NCI-H1092 (cell line): Measurements from ENCODE around the gene MTHFD1L.
"Not testable (repeated sequence)": the region's sequence is repeated elsewhere in the genome, so short reads cannot be mapped to it uniquely, and the experiment has no call there.

Experiments used
- DNase-seq: peaks from one replicate; lab custom pipeline; 2025; lab: John Stamatoyannopoulos, UW

MTHFD1L gene

DNA sequence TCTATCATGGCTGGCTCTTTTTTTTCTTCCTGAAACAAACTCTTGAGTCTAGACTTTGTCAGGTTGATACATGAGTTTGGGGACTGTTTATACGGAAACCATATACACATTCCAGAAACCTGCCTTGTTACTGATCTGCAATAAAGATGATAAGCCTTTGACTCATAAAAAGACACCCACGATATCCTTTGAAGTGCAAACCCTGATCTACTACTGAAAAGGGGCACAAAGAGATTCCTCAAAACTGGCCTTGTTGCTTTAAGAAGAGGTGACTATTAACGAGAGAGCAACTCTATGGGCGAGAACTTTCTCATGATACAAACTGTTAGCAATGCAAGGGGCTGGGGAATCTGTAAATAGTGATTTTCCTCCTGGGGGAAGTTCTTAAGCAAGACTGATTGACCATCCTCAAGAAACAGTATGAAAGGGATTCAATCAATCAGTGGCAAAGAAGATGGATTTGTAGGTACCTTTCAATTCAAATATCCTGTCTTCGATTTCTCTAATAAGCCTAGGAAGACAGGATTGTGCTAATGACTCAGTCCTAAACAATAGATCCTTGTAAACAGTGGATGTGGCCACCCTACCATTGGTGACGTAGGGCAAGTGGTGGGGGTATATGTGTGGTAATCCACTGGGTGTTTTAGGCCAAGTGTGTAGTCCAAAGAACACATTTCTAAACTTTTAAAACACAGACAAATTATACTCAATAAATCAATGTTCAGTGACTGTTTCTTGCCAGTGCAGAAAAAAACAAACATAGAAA, 260.3 kb downstream of the MTHFD1L start:
- DNase-seq = not testable (repeated sequence)

DNA sequence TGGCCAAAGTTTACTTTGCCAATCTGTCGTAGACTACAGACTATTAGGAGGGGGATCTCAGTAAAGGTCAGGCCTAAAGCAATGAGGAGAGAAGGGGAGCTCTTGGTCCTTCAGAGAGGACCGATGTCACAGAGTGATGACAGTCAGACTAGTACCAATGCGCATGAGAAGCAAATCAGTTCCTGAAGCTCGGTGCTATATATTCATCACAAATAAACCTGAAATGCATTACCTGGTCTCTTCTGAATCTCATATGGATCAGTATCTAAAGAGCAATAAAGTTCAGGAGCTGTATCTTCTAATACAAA, 260.9 kb downstream of the MTHFD1L start:
- not testable (repeated sequence) for DNase-seq

DNA sequence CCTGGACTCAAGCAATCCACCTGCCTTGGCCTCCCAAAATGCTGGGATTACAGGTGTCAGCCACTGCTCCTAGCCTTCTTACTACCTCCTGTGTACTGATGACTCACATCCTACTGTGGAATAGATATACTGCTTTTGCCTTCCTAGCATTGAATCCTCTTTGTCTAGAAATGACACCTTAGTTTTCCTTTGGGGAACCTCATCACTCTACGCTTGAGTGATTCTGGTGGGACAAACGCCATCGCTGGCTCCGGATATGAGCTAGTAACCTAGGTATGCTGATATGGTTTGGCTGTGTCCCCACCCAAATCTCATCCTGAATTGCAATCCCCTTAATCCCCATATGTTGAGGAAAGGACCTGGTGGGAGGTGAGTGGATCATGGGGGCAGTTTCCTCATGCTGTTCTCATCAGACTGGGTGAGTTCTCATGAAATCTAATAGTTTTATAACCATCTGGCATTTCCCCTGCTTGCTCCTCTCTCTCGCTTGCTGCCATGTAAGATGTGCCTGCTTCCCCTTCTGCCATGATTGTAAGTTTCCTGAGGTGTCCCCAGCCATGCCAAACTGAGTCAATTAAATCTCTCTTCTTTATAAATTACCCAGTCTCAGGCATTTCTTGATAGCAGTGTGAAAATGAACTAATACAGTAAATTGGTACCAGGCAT, 261.8 kb downstream of the MTHFD1L start:
- not testable (repeated sequence) for DNase-seq

DNA sequence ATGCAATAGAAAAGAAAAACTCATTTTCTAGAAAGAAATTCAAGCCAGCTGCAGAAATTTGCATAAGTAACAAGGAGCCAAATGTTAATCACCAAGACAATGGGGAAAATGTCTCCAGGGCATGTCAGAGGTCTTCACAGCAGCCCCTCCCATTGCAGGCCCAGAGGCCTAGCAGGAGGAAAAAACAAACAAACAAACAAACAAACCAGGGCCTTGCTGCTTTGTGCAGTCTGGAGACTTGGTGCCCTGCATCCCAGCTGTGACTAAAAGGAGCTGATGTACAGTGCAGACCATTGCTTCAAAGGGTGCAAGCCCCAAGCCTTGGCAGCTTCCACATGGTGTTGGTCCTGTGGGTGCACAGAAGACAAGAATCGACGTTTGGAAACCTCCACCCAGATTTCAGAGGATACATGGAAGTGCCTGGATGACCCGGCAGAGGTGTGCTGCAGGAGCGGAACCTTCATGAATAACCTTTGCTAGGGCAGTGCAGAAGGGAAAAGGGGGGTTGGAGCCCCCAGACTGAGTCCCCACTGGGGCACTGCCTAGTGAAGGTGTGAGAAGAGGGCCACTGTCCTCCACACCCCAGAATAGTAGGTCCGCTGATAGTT, 263.4 kb downstream of the MTHFD1L start:
- DNase-seq = no peak

DNA sequence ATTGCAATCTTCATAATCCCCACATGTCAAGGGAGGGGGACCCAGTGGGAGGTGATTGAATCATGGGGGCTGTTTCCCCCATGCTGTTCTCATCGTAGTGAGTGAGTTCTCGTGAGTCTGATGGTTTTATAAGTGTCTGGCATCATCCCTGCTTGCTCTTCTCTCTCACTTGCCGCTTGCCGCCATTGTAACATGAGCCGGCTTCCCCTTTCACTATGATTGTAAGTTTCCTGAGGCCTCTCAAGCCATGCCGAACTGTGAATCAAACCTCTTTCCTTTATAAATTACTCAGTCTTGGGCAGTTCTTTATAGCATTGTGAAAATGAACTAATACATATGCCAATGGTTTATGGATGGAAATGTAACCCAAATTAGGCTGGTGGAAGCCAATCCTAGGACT, 264.8 kb downstream of the MTHFD1L start:
- DNase-seq = no peak

DNA sequence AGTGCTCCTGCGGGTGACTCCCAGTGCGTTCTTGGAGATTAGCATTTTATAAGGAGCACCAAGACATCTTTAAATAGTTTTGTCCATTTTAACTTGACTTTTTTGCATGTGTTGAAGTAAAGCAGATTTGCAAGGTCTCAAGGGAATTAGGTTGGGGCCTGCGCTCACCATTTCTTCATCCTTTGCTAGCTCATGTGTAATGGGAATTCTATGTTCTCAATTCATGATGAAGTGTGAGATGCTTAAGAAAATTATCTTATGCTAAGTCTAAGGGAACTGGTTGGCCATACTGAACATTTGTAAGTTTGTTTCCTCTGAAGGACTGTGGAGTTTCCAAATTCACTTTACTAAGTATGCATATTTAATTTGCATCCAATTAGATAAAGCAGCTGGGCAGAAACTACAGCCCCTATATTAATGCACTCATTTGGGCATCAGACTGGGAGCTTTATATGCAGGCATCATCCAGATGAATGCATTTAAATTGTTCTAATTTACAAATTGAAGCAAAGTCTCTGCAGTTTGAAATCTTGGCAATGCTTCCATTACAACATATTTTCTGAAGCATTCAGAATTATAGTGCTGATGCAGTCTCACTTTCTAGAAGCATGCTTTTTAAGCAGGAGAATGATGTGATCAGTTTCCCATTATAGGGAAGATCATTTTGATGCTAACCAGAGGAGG, 266.0 kb downstream of the MTHFD1L start:
- DNase-seq = no peak

DNA sequence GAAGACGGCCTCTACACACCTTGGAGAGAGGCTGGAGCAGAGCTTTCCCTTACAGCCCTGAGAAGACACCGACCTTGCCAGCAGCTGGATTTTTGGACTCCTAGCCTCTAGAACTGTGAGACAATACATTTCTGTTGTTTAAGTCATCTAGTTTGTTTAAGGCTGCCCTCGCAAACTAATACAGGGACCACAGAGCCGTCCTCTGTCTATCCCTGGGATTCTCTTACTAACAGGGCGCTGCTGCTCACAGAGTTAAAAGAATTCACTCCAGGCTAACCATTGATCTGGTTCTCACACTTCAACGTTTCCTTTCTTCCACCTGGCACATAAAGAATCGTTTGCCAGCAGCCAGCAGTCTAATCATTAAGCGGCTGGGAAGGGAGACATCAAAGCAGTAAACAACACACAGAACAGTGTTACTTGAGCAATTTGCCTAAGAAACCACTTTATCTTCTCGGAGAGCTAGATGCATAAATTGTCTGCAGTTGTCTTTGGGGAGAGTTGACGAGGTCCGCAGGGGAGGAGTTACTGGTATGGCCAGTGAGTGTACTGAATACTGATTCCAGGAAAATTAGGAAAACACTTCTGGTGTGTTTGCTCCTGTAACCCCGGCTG, 270.7 kb downstream of the MTHFD1L start:
- DNase-seq = no peak

DNA sequence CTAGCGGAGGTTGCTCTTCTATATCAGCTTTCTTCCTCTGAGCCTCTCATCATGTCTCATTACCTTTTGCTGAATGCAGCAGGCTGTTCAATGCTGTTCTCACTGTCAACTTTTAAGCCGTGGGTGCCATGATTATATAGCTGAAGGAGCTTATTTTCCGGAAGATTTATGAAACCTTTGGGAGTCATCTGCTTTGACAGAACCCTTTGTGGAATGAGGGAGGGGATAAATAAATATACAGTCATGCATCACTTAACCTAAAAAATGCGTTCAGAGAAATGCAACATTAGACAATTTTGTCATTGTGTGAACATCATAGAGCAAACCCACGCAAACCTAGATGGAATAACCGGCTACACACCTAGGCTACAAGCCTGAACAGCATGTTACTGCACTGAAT, 272.0 kb downstream of the MTHFD1L start:
- DNase-seq = no peak

DNA sequence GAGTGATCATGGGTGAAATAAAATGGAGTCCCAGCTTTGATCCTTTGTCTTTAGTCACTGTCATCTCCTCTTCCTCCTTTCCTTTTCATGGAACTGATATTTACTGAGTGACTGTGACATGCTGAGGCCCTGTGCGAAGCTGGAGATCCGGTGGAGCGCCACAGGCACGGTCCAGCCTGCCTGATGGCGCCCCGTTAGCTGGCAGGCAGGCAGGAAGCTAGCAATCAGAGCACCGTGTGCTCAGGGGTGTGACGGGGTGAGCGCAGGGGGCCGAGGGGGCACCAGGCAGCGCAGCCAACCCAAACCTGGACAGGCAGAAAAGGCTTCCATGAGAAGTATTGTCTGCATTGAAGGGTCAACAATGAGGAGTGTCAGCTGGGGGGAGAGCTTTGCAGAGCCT, 274.0 kb downstream of the MTHFD1L start:
- DNase-seq = no peak

DNA sequence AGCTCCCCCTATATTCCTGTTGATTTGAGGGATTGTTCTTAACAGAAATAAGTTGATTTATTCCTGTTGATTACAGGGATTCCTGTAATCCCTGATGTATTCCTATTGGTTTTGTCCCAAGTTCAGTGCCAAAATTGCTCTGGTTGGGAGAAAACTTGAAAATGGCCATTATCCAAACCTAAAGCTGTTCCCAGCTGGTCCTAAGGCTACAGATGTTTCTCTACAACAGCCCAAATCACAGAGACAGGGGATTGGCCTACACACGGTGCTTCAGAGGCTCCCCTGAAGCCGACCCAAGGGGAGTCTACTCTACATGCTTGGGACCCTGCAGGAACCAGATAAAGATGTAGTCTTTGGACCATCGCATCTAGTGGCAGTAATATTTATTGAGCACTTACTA, 275.3 kb downstream of the MTHFD1L start:
- DNase-seq = no peak

DNA sequence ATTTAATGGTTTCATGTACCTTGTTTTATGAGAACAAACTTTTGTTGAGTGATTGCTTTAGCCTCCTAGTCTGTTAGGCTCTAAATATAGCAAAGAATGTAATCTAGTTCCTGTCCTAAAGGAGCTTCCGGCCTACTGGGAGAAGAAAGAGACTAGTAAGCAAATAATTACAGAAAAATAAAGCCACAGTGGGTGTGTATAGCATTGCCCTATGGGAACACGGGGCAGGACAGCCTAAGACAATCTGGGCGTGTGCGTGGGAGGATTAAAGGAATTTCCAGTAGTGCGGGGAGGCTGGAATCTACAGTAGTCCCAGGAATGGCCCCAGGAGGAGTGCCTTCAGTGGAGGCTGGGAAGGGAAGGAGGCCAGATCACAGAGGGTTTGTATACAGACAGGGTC, 276.2 kb downstream of the MTHFD1L start:
- no peak for DNase-seq

DNA sequence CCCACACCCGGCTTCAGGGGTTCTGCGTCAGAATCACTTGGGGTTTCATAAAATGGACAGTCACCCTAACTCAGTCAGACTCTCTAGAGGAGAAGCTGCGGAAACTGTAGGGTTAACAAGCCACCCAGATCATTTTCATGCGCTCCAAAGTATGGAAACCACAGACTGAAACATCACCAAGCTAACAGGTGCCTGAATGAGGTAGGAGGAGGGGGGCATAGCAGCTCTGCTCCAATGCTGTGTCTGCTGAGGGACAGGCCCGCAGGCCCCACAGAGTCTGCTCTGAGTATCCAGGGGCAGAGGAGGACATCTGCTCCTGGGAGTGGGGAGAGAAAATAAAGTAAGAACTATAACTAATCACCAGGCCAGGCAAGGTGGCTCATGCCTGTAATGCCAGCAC, 277.2 kb downstream of the MTHFD1L start:
- no peak for DNase-seq

DNA sequence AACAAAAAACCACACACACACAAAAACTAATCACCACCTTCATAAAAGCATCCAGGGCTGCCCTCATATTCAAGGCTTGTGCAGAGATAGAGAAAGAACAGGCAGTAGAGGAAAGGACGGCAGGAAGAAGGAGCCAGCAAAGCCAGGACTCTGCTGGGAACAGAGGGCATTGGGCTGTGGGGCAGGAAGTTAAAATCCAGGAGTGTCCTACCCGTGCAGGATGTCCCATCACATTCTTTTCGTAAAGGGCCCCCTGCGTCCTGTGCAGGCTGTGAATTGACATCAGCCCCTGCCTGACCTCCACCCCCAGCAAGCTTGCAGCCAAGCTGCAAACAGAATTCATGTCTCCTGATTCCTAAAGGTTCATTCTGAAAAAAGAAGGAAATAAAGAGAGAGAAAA, 277.8 kb downstream of the MTHFD1L start:
- no peak for DNase-seq

DNA sequence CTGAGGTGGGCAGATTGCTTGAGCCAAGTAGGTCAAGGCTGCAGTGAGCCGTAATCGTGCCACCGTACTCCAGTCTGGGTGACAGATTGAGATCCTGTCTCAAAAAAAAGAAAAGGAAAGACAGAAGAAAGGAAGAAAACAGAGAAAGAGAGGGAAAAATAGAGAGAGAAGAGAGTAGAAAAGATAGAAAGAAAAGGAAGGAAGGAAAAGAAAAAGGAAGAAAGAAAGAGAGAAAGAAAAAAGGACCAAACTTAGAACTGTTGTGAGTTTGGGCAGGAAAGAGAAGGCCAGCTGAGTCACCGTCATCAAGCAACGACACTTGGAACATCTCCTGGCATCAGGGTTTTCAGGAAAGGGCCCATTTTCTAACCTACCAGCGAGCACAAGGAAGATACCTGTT, 278.3 kb downstream of the MTHFD1L start:
- DNase-seq = no peak

DNA sequence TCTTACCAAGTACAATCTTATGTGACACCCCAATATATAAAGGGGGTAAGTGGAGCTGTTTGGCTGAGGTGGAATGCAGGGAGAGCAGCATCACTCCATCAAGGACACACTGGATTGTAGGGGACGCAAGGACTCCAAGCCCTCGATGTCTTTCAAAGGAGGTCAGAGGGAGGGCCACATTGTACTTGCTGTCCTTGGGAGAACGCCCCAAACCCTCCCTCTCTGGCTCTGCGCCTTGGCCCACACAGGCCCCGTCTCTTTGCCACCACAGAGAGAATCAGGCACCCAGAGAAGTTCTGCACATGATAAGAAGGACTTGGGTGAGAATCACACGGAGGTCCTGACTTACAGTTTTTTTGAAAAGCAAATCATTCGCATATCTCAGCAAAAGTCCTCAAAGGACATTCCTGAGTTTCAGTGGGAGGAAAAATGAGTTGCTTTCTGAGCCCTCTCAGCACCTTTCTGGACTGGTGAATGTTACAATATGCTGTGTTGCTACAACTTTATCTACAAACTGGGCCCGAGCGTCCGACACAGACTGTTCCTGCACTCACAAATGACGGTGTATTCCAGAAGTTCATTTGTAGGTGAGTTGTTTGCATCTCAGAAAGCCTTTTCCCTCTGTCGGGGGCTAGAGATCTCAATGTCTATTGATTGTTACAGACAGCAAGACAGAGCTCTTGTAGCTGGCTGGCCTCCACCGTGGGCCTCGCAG, 281.8 kb downstream of the MTHFD1L start:
- DNase-seq = no peak

DNA sequence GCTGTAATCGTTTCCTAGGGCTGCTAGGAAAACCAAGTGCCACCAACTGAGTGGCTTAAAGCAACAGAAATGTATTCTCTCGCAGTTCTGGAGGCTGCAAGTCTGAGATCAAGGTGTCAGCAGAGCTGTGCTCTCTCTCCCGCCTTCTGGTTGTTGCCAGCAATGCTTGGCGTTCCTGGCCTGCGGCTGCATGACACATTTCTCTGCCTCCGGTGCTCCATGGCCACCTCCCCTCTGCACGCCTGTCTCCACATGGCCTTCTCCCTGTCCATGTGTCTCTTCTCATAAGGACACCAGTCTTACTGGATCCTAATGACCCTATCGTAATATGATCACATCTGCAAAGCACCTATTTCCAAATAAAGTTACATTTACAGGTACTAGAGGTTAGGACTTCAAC, 282.6 kb downstream of the MTHFD1L start:
- DNase-seq = no peak

DNA sequence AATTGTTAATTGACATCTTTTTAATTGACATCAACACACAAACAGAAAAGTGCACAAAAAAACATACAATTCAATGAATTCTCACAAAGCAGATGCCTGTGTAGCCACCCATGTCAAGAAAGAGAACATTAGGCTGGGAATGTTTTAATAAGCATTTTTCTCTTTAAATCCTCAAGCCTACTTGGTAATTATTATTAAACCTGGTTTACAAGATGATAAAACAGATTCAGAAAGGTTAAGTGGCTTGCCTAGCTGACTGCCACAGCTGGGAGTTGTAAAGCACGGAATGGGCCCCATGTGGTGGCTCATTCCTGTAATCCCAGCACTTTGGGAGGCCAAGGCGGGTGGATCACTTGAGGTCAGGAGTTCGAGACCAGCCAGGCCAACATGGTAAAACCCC, 284.3 kb downstream of the MTHFD1L start:
- no peak for DNase-seq
